ENCODE data around the gene A2M.

The A2M gene

DNA sequence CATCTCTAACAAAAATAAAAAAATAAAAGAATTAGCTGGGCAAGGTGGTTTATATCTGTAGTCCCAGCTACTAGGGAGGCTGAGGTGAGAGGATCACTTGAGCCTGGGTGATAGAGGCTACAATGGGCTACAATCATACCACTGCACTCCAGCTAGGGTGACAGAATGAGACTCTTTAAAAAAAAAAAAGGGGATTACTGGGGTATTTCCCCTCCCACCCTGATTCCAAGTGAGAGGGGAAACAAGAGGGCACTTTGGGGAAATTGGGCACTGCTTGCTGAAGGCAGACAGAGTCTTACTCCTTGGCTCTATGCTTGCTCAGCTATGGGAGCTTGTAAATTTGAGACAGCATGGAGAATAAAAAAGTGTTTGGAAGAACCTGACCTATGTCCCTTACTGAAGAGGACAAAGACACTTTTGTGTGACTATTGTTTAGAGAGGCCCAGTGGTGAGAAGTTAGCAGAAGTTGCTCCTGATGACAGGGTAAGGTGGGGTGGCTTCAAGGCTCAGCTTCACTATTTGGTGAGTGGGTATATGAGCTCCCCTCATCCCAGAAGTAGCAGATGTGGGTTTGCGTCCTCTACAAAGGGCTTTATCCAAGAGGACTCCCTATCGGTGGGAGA is 82.3 kb downstream of the A2M start:
- POLR2A ChIA-PET = no interaction called here
- H3K4me1 ChIP-seq (ENCODE audit: control insufficient read depth, insufficient read depth, low read length) = no peaks in the 10 kb centered on the region
- no peak overlapping the region for H3K4me3 ChIP-seq (ENCODE audit: low read depth, low read length)
- no peak overlapping the region for H3K27ac ChIP-seq (ENCODE audit: extremely low read depth, low read depth, low read length)
- H3K9me3 ChIP-seq (ENCODE audit: control insufficient read depth, insufficient read depth, low read depth, low read length) = no peaks in the 10 kb centered on the region
- TF ChIP-seq ZNF366 (tag by site-specific recombination; conservative IDR thresholded peaks at IDR 0.05) (no peak), YY1 (tag by site-specific recombination; IDR thresholded peaks at IDR 0.05) (no peak), PRDM1 (tag by site-specific recombination; IDR thresholded peaks at IDR 0.05) (no peak)
- TF ChIP-seq, protein P1, sequence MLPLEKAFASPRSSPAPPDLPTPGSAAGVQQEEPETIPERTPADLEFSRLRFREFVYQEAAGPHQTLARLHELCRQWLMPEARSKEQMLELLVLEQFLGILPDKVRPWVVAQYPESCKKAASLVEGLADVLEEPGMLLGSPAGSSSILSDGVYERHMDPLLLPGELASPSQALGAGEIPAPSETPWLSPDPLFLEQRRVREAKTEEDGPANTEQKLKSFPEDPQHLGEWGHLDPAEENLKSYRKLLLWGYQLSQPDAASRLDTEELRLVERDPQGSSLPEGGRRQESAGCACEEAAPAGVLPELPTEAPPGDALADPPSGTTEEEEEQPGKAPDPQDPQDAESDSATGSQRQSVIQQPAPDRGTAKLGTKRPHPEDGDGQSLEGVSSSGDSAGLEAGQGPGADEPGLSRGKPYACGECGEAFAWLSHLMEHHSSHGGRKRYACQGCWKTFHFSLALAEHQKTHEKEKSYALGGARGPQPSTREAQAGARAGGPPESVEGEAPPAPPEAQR (tag by site-specific recombination; IDR thresholded peaks at IDR 0.05) = no peak
- TF ChIP-seq, protein P2, sequence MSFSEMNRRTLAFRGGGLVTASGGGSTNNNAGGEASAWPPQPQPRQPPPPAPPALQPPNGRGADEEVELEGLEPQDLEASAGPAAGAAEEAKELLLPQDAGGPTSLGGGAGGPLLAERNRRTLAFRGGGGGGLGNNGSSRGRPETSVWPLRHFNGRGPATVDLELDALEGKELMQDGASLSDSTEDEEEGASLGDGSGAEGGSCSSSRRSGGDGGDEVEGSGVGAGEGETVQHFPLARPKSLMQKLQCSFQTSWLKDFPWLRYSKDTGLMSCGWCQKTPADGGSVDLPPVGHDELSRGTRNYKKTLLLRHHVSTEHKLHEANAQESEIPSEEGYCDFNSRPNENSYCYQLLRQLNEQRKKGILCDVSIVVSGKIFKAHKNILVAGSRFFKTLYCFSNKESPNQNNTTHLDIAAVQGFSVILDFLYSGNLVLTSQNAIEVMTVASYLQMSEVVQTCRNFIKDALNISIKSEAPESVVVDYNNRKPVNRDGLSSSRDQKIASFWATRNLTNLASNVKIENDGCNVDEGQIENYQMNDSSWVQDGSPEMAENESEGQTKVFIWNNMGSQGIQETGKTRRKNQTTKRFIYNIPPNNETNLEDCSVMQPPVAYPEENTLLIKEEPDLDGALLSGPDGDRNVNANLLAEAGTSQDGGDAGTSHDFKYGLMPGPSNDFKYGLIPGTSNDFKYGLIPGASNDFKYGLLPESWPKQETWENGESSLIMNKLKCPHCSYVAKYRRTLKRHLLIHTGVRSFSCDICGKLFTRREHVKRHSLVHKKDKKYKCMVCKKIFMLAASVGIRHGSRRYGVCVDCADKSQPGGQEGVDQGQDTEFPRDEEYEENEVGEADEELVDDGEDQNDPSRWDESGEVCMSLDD (tag by site-specific recombination; IDR thresholded peaks at IDR 0.05) = no peak
- H3K36me3 ChIP-seq (ENCODE audit: control insufficient read depth in 2 of 2, insufficient read depth in 1 of 2, low read length in 2 of 2) = no peaks in the 10 kb centered on the region
- CTCF ChIA-PET = interaction anchor here (0.9 to 1.6 kb wide), 3 partner anchors 85 to 489 kb away, joined by 3 to 5 read pairs (median 4); no protein-coding TSS in a partner anchor

DNA sequence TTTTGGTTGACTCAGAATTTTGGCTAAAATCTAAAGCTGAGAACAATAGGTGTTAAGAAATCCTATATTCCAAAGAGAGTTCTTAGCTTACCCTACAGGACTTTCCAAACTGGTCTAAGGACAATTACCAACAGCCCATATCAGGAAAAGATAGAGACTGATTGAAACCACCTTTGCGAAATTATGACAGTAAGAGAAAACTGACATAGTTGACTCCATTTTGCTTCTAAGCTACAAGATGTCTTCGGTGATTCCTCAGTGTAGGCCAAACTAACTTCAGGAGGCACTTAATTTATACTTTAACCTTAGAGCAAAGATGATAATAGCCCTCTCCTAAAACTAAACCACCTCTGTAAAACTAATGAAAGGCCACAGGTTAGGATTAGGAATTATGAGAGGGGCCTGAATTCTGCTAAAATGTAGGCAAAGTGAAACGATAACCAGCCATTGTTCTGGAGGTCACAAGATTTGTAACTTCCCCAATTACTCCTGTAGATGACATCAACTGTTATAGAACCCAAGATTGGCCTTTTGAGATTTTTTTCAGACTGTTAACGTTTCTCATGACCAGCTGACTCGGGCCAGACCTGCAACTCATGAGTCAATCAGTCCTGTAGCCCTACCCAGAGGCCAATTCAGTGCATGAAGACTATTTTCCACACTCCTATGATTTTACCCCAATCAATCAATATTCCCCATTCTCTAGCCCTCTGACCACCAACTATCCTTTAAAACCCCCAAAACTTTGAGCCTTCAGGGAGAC is 83.3 kb downstream of the A2M start:
- POLR2A ChIA-PET = no interaction called here
- TF ChIP-seq GLIS1 (tag by site-specific recombination; IDR thresholded peaks at IDR 0.05) = no peak
- TF ChIP-seq, protein P3, sequence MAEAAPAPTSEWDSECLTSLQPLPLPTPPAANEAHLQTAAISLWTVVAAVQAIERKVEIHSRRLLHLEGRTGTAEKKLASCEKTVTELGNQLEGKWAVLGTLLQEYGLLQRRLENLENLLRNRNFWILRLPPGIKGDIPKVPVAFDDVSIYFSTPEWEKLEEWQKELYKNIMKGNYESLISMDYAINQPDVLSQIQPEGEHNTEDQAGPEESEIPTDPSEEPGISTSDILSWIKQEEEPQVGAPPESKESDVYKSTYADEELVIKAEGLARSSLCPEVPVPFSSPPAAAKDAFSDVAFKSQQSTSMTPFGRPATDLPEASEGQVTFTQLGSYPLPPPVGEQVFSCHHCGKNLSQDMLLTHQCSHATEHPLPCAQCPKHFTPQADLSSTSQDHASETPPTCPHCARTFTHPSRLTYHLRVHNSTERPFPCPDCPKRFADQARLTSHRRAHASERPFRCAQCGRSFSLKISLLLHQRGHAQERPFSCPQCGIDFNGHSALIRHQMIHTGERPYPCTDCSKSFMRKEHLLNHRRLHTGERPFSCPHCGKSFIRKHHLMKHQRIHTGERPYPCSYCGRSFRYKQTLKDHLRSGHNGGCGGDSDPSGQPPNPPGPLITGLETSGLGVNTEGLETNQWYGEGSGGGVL (tag by site-specific recombination; IDR thresholded peaks at IDR 0.05) = no peak
- TF ChIP-seq, protein P4, sequence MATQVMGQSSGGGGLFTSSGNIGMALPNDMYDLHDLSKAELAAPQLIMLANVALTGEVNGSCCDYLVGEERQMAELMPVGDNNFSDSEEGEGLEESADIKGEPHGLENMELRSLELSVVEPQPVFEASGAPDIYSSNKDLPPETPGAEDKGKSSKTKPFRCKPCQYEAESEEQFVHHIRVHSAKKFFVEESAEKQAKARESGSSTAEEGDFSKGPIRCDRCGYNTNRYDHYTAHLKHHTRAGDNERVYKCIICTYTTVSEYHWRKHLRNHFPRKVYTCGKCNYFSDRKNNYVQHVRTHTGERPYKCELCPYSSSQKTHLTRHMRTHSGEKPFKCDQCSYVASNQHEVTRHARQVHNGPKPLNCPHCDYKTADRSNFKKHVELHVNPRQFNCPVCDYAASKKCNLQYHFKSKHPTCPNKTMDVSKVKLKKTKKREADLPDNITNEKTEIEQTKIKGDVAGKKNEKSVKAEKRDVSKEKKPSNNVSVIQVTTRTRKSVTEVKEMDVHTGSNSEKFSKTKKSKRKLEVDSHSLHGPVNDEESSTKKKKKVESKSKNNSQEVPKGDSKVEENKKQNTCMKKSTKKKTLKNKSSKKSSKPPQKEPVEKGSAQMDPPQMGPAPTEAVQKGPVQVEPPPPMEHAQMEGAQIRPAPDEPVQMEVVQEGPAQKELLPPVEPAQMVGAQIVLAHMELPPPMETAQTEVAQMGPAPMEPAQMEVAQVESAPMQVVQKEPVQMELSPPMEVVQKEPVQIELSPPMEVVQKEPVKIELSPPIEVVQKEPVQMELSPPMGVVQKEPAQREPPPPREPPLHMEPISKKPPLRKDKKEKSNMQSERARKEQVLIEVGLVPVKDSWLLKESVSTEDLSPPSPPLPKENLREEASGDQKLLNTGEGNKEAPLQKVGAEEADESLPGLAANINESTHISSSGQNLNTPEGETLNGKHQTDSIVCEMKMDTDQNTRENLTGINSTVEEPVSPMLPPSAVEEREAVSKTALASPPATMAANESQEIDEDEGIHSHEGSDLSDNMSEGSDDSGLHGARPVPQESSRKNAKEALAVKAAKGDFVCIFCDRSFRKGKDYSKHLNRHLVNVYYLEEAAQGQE (tag by site-specific recombination; IDR thresholded peaks at IDR 0.05) = no peak
- TF ChIP-seq ZNF610 (tag by site-specific recombination; IDR thresholded peaks at IDR 0.05; ENCODE audit: borderline replicate concordance) = no peak
- TF ChIP-seq ZNF354C (tag by site-specific recombination; IDR thresholded peaks at IDR 0.05; ENCODE audit: borderline replicate concordance, low read depth) = no peak
- no peak for TF ChIP-seq ZNF335 (tag by site-specific recombination; conservative IDR thresholded peaks at IDR 0.05)
- no peak for TF ChIP-seq ZNF621 (tag by site-specific recombination; IDR thresholded peaks at IDR 0.05)
- TF ChIP-seq, protein P5, sequence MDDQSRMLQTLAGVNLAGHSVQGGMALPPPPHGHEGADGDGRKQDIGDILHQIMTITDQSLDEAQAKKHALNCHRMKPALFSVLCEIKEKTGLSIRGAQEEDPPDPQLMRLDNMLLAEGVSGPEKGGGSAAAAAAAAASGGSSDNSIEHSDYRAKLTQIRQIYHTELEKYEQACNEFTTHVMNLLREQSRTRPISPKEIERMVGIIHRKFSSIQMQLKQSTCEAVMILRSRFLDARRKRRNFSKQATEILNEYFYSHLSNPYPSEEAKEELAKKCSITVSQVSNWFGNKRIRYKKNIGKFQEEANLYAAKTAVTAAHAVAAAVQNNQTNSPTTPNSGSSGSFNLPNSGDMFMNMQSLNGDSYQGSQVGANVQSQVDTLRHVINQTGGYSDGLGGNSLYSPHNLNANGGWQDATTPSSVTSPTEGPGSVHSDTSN (CRISPR knock-in tag; IDR thresholded peaks at IDR 0.05) = no peak
- no peak overlapping the region for H3K27ac ChIP-seq (ENCODE audit: extremely low read depth, low read depth, low read length)
- no peaks in the 10 kb centered on the region for H3K9me3 ChIP-seq (ENCODE audit: control insufficient read depth, insufficient read depth, low read depth, low read length)
- H3K4me3 ChIP-seq (ENCODE audit: low read depth, low read length) = no peak overlapping the region
- H3K4me1 ChIP-seq (ENCODE audit: control insufficient read depth, insufficient read depth, low read length) = no peaks in the 10 kb centered on the region
- CTCF ChIA-PET = interaction anchor here (0.6 to 1.1 kb wide), 3 partner anchors 17 to 987 kb away, joined by 3 read pairs; no protein-coding TSS in a partner anchor
- no peaks in the 10 kb centered on the region for H3K36me3 ChIP-seq (ENCODE audit: control insufficient read depth in 2 of 2, insufficient read depth in 1 of 2, low read length in 2 of 2)

Data from HEK293 (cell line).